Activated CD8-positive, alpha-beta T cell treated with anti-CD3 and anti-CD28 coated beads, Interleukin-2, amount 10 ng/mL, durations not matched to agents 7 days and 5 days (primary cell): ENCODE measurements around the gene TBC1D2B. TPM values are rescaled to one million over a fixed set of nuclear protein-coding genes. Genes with fewer than 3 reads are reported as not detected.
A peak's percentile ranks its signal among the peaks of the same experiment; 100 is the strongest.

Experiments
- ATAC-seq: fragments of 150-1000 bp; cut with Tn5 transposase; one replicate; pipeline ENCODE4 v1.10.0; 2021; ENCODE audit warnings: moderate library complexity
- CTCF ChIA-PET: fragments of 350-600 bp; sonication (Branson Sonifier 250); formaldehyde crosslinking; loops from one replicate; lab custom pipeline; 2021; ENCODE audit warnings: antibody characterized with exemption; lab: Charles Lee
- POLR2A ChIA-PET: fragments of 350-600 bp; sonication (Branson Sonifier 250); formaldehyde crosslinking; loops from one replicate; lab custom pipeline; 2021; ENCODE audit warnings: antibody characterized with exemption; lab: Charles Lee
- DNase-seq: peaks from one replicate; pipeline ENCODE4 v3.0.0-alpha.2; 2020
- H3K27ac Mint-ChIP-seq: one replicate; pipeline ENCODE4 v1.8.0; 2021; ENCODE audit warnings: mild to moderate bottlenecking, mixed read lengths
- H3K27me3 Mint-ChIP-seq: one replicate; pipeline ENCODE4 v1.8.0; 2021; ENCODE audit warnings: low read depth, mixed read lengths
- H3K36me3 Mint-ChIP-seq: one replicate; pipeline ENCODE4 v1.8.0; 2021; ENCODE audit warnings: low read depth, mixed read lengths
- H3K4me1 Mint-ChIP-seq: one replicate; pipeline ENCODE4 v1.8.0; 2021; ENCODE audit warnings: low read depth, mixed read lengths
- H3K4me3 Mint-ChIP-seq: one replicate; pipeline ENCODE4 v1.8.0; 2021; ENCODE audit warnings: mild to moderate bottlenecking, mixed read lengths
- H3K9me3 Mint-ChIP-seq: one replicate; pipeline ENCODE4 v1.8.0; 2022; ENCODE audit warnings: mixed read lengths; ENCODE audit not compliant: insufficient read depth
- total RNA-seq, 2 experiments: library from RNA; stranded (reverse); gene quantifications; one replicate each; pipeline ENCODE4 v1.2.3, GENCODE V29; 2021

The TBC1D2B gene
- total RNA-seq, 2 experiments from 2014 or later: 109 to 119 TPM

GRCh38 chr15:78033864-78034263 lies 43.6 kb downstream of the TBC1D2B start:
- Mint-ChIP-seq H3K36me3 (peaks cover 72% of the 10 kb centered on the region), H3K27me3 (no peaks in the 10 kb centered on the region), H3K9me3 (no peaks in the 10 kb centered on the region), H3K27ac (peak overlapping the region; percentile 54), H3K4me3 (peak overlapping the region; percentile 28), H3K4me1 (peaks cover 80% of the 10 kb centered on the region)
- DNase-seq (no peak), ATAC-seq (no peak)
- POLR2A ChIA-PET: interaction anchor here (1.2 to 6.0 kb wide), 8 partner anchors 14 to 70 kb away, joined by 4 to 53 read pairs (median 8); no protein-coding TSS in a partner anchor
- CTCF ChIA-PET: interaction anchor here (0.5 to 7.0 kb wide), 22 partner anchors 10 to 162 kb away, joined by 3 to 64 read pairs (median 8); partner anchors contain the start of gene TBC1D2B

- ChIA-PET CTCF (interaction anchor here (0.8 to 7.0 kb wide), 10 partner anchors 9 to 81 kb away, joined by 3 to 55 read pairs (median 4); no protein-coding TSS in a partner anchor), POLR2A (interaction anchor here (0.5 kb wide), 1 partner anchor 80 kb away, joined by 3 read pairs; no protein-coding TSS in a partner anchor)
- Mint-ChIP-seq H3K27ac (no peak overlapping the region), H3K4me3 (no peak overlapping the region), H3K36me3 (peaks cover 67% of the 10 kb centered on the region), H3K27me3 (no peaks in the 10 kb centered on the region), H3K9me3 (no peaks in the 10 kb centered on the region), H3K4me1 (peaks cover 68% of the 10 kb centered on the region)
- DNase-seq: no peak
- no peak for ATAC-seq
Observed at GRCh38 chr15:78032671-78033070, 44.8 kb downstream of the TBC1D2B start.

DNA sequence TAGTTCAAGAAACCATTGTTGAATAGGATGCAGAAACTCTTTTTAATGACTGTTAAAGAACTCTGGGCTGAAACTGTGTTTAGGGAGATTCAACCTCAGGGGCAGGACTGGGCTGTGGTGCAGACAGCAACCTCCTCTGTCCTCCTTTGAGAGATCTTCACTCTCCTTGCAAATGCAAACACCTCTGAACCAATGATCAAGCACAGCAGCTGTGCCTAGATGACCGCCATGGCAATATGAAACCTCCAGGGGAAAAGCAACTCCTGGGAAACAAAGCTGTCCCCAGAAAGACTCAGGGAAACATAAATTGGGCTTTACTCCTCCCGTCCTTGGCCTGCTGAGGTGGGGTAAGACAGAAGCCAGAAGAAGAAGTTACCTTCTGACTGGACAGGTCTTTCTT lies 52.6 kb downstream of the TBC1D2B start:
- H3K36me3 Mint-ChIP-seq: peaks cover 78% of the 10 kb centered on the region
- H3K4me1 Mint-ChIP-seq: peaks cover 10% of the 10 kb centered on the region
- H3K27me3 Mint-ChIP-seq: no peaks in the 10 kb centered on the region

GRCh38 chr15:78024519-78024870 lies 53.0 kb downstream of the TBC1D2B start:
- ChIA-PET POLR2A (no interaction called here), CTCF (interaction anchor here (0.7 to 2.5 kb wide), 2 partner anchors 9 to 10 kb away, joined by 3 to 8 read pairs; no protein-coding TSS in a partner anchor)
- H3K4me3 Mint-ChIP-seq: no peak overlapping the region
- no peaks in the 10 kb centered on the region for H3K9me3 Mint-ChIP-seq
- H3K27ac Mint-ChIP-seq: peak overlapping the region; percentile 69
- ATAC-seq: no peak
- no peak for DNase-seq
- H3K4me1 Mint-ChIP-seq: peaks cover 13% of the 10 kb centered on the region
- H3K36me3 Mint-ChIP-seq: peaks cover 78% of the 10 kb centered on the region
- no peaks in the 10 kb centered on the region for H3K27me3 Mint-ChIP-seq

More for the DNA sequence above, 52.6 kb downstream of the TBC1D2B start:
- ATAC-seq (no peak), DNase-seq (no peak)
- Mint-ChIP-seq H3K27ac (peak overlapping the region; percentile 69), H3K9me3 (no peaks in the 10 kb centered on the region), H3K4me3 (no peak overlapping the region)
- ChIA-PET CTCF (interaction anchor here (2.5 kb wide), 1 partner anchor 10 kb away, joined by 8 read pairs; no protein-coding TSS in a partner anchor), POLR2A (no interaction called here)

DNA sequence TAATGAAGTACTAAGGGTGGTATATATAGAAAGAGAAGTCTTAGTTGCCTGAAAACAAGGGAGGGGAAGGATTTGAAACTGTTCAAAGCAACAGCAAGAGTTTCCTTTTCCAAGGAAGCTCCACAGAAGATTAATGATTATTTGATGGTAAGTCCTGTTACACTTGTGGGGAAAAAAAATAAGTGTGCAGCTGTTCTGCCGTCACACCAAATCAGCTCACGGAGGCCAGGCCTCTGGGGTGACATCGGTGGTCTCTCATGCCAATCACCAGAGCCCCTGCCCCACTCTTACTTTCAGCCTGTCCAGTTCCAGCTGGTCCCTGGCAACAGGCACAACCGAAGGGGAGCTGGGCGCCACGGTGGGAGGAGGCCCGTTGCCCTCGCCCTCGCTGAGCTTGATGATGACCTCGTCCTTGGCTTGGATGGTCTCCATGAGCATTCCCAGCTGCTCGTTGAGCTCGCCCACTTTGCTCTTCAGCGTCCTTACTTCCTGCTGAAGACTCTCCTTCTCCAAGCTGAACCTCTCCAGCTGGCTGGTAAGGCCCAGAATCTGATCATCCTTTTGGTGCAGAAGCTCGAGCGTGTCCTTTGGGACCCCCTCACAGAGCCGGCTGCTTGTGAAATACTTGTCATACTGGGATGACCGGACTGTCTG lies 53.5 kb downstream of the TBC1D2B start:
- Mint-ChIP-seq H3K36me3 (peaks cover 78% of the 10 kb centered on the region), H3K4me3 (no peak overlapping the region), H3K27ac (no peak overlapping the region), H3K9me3 (no peaks in the 10 kb centered on the region), H3K27me3 (no peaks in the 10 kb centered on the region), H3K4me1 (peaks cover 18% of the 10 kb centered on the region)
- ChIA-PET CTCF (interaction anchor here (0.7 to 2.5 kb wide), 4 partner anchors 9 to 85 kb away, joined by 3 to 8 read pairs (median 4); no protein-coding TSS in a partner anchor), POLR2A (no interaction called here)
- ATAC-seq (no peak), DNase-seq (no peak)

DNA sequence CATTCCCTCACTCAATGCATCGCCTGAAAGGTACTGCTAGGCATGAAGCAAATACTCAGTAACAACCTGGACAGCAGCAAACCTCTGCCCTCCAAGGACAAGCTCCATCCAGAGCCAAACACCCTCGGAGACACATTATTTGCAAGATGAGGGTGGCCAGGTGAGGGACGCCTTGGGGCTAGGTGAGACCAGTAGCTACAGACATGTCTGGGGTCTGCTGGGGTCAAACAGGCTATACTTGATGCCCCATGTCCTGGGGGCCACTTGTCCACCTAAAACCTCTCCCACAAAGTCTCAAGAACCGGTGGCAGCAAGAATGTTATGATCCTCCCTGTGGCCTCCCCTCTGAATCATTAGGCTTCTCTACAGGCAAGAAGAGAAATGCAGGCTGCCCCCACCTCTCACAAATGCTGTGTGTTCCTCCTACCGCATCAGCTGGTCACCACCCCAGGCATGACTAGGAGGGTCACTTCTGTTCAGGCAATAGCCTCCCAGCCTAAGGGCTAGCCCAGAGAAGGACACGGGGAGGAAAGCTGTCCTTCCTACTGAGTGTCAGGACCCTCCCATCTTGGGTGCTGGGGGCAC lies 54.3 kb downstream of the TBC1D2B start:
- ChIA-PET CTCF (interaction anchor here (0.7 to 2.5 kb wide), 3 partner anchors 12 to 86 kb away, joined by 3 to 8 read pairs (median 5); no protein-coding TSS in a partner anchor), POLR2A (no interaction called here)
- no peak overlapping the region for H3K27ac Mint-ChIP-seq
- H3K27me3 Mint-ChIP-seq: no peaks in the 10 kb centered on the region
- H3K4me3 Mint-ChIP-seq: no peak overlapping the region
- H3K9me3 Mint-ChIP-seq: no peaks in the 10 kb centered on the region
- DNase-seq: no peak
- no peak for ATAC-seq
- H3K4me1 Mint-ChIP-seq: peaks cover 26% of the 10 kb centered on the region
- peaks cover 79% of the 10 kb centered on the region for H3K36me3 Mint-ChIP-seq

DNA sequence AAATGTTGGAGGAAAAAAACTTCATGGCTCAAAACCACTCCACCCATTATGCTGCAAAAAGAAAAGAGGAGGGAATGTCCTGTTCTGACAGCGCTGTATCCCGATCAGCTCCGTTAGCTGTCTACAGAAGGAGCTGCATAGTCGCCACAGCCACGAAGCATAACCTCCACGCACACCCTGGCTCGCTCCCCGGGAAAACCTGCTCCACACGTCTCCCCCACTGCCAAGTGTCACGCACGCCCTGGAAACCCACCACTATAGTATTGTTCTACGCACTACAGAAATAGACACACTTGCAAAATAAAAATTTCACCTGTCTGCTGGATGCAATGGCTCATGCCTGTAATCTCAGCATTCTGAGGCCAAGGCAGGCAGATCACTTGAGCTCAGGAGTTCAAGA lies 55.8 kb downstream of the TBC1D2B start:
- no peaks in the 10 kb centered on the region for H3K9me3 Mint-ChIP-seq
- no peak overlapping the region for H3K4me3 Mint-ChIP-seq
- peaks cover 34% of the 10 kb centered on the region for H3K4me1 Mint-ChIP-seq
- ChIA-PET CTCF (interaction anchor here (0.6 kb wide), 1 partner anchor 62 kb away, joined by 3 read pairs; no protein-coding TSS in a partner anchor), POLR2A (no interaction called here)
- ATAC-seq: no peak
- no peak for DNase-seq
- H3K27me3 Mint-ChIP-seq: no peaks in the 10 kb centered on the region
- H3K36me3 Mint-ChIP-seq: peaks cover 80% of the 10 kb centered on the region
- peak overlapping the region; percentile 46 for H3K27ac Mint-ChIP-seq

- DNase-seq (no peak), ATAC-seq (no peak)
- Mint-ChIP-seq H3K4me1 (peaks cover 34% of the 10 kb centered on the region), H3K9me3 (no peaks in the 10 kb centered on the region), H3K27ac (no peak overlapping the region), H3K27me3 (no peaks in the 10 kb centered on the region), H3K4me3 (no peak overlapping the region), H3K36me3 (peaks cover 80% of the 10 kb centered on the region)
- POLR2A ChIA-PET: interaction anchor here (0.7 to 1.7 kb wide), 2 partner anchors 15 to 56 kb away, joined by 3 to 6 read pairs; no protein-coding TSS in a partner anchor
- CTCF ChIA-PET: interaction anchor here (0.9 to 11.7 kb wide), 7 partner anchors 12 to 93 kb away, joined by 4 to 83 read pairs (median 8); no protein-coding TSS in a partner anchor
Observed at GRCh38 chr15:78020007-78020406, 57.5 kb downstream of the TBC1D2B start.

DNA sequence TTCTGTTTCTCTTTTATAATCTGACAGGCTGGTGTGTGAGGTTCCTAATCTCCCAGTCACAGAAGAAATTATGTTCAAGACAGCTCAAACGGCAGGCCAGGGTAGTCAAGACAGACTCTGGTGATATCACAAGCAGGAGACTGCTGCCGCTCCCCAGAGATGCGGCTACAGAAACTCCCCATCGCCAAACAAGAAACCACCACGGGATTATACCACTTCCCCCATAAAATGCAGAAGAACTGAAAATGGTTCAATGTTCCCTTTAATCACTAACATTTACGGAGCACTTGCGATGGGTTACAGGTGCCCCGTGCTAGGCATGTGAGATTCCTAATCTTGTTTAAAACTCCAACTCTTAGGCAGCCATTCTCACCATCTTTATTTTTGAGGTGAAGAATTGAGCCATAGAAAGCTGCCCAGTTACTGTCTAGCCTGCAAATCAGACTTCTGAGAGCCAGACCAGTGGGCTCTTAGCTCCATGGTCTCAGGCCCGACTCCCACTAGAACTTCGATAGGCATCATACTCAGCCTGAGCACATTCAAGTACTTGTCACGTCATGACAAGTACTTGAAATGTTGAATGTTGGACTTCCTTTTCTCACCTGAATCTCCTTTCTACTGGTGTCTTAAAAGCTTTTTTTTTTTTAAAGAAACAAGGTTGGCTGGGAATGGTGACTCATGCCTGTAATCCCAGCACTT lies 58.4 kb downstream of the TBC1D2B start:
- Mint-ChIP-seq H3K4me3 (peak overlapping the region; percentile 22), H3K4me1 (peaks cover 34% of the 10 kb centered on the region), H3K27me3 (no peaks in the 10 kb centered on the region), H3K27ac (peak overlapping the region; percentile 75), H3K36me3 (peaks cover 78% of the 10 kb centered on the region), H3K9me3 (no peaks in the 10 kb centered on the region)
- POLR2A ChIA-PET: interaction anchor here (1.2 to 1.7 kb wide), 2 partner anchors 16 to 43 kb away, joined by 3 to 6 read pairs; no protein-coding TSS in a partner anchor
- DNase-seq (peak; percentile 60), ATAC-seq (peak; percentile 88)
- CTCF ChIA-PET: interaction anchor here (0.8 to 11.7 kb wide), 16 partner anchors 8 to 221 kb away, joined by 3 to 83 read pairs (median 4); no protein-coding TSS in a partner anchor

GRCh38 chr15:78018445-78018844 lies 59.1 kb downstream of the TBC1D2B start:
- Mint-ChIP-seq H3K27ac (peak overlapping the region; percentile 14), H3K4me1 (peaks cover 34% of the 10 kb centered on the region)

DNA sequence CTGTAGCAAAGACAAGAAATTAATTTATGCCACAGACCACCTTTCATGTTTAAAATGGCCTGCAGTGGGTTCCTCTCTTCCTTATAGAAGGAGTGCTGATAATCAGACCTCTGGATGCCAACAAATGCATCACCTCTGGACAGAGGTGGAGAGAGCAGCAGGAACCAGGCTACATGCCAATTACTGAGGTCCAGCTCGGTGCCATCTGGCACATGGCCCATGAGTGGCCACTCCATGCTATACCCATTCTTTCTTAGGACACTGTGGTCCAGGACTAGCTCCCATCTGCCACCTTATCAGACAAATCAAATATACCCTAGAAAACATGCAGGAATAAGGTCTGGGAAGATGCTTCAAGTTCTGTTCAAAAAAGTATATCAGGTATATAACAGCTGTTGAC lies 60.7 kb downstream of the TBC1D2B start:
- CTCF ChIA-PET: interaction anchor here (0.8 to 11.7 kb wide), 7 partner anchors 11 to 179 kb away, joined by 3 to 83 read pairs (median 5); no protein-coding TSS in a partner anchor

More at GRCh38 chr15:78018445-78018844, 59.1 kb downstream of the TBC1D2B start:
- Mint-ChIP-seq H3K36me3 (peaks cover 79% of the 10 kb centered on the region), H3K27me3 (no peaks in the 10 kb centered on the region), H3K9me3 (no peaks in the 10 kb centered on the region), H3K4me3 (no peak overlapping the region)
- ATAC-seq (no peak), DNase-seq (no peak)
- POLR2A ChIA-PET: interaction anchor here (1.2 kb wide), 1 partner anchor 43 kb away, joined by 3 read pairs; no protein-coding TSS in a partner anchor
- CTCF ChIA-PET: interaction anchor here (0.8 to 11.7 kb wide), 13 partner anchors 9 to 222 kb away, joined by 3 to 83 read pairs (median 5); no protein-coding TSS in a partner anchor

More for the DNA sequence above, 60.7 kb downstream of the TBC1D2B start:
- Mint-ChIP-seq H3K4me3 (no peak overlapping the region), H3K4me1 (peaks cover 38% of the 10 kb centered on the region), H3K9me3 (no peaks in the 10 kb centered on the region), H3K27ac (no peak overlapping the region), H3K36me3 (peaks cover 81% of the 10 kb centered on the region), H3K27me3 (no peaks in the 10 kb centered on the region)
- POLR2A ChIA-PET: no interaction called here
- ATAC-seq (no peak), DNase-seq (no peak)
